ES-I3 (cell line): ENCODE measurements around the gene TFDP2.
"Not testable (repeated sequence)": the region's sequence is repeated elsewhere in the genome, so short reads cannot be mapped to it uniquely, and the experiment has no call there.

Experiments used
- H3K36me3 ChIP-seq: 2 replicates; pipeline ENCODE4 v1.6.1; 2013; ENCODE audit warnings: mild to moderate bottlenecking, low read length, control low read depth, moderate library complexity; ENCODE audit not compliant: insufficient read depth
- H3K4me1 ChIP-seq: 2 replicates; pipeline ENCODE4 v1.6.1; 2013; ENCODE audit warnings: mild to moderate bottlenecking, control low read depth, low read length; ENCODE audit not compliant: insufficient read depth
- H3K9ac ChIP-seq: 2 replicates; pipeline ENCODE4 v1.6.1; 2013; ENCODE audit warnings: low read depth, mild to moderate bottlenecking, low read length, moderate library complexity
- H3K9me3 ChIP-seq: 2 replicates; pipeline ENCODE4 v1.6.1; 2013; ENCODE audit warnings: mild to moderate bottlenecking, low read length, moderate library complexity; ENCODE audit not compliant: control insufficient read depth, insufficient read depth

The TFDP2 gene

DNA sequence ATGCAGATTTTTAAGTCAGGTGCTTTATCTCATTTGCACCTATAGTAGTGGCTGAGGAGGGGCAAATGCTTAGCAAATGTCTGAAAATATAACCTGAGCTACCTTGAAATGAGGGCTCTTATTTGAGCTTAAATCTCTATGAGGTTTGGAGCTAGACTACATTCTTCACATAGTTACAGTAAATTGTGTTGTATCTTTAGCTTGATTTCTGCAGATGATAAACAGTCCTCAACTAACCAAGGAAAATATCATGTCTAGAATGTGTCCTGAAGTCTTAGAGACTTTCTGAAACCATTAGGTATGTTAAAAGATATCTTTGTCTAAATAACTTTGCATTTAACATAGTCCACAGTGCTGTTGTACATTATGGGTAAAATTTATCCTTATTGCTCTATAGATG is 145.3 kb downstream of the TFDP2 start:
- Histone ChIP-seq H3K4me1 (no peaks in the 10 kb centered on the region; the same call in 1 of the 2 replicates), H3K36me3 (no peaks in the 10 kb centered on the region), H3K9me3 (no peaks in the 10 kb centered on the region), H3K9ac (no peak overlapping the region)

GRCh38 chr3:142003291-142003690 is 146.1 kb downstream of the TFDP2 start:
- Histone ChIP-seq H3K9me3 (no peaks in the 10 kb centered on the region), H3K36me3 (no peaks in the 10 kb centered on the region), H3K9ac (no peak overlapping the region), H3K4me1 (no peaks in the 10 kb centered on the region; the same call in 1 of the 2 replicates)

- Histone ChIP-seq H3K36me3 (no peaks in the 10 kb centered on the region), H3K9me3 (no peaks in the 10 kb centered on the region), H3K4me1 (no peaks in the 10 kb centered on the region; the same call in 1 of the 2 replicates), H3K9ac (no peak overlapping the region)
These were observed 148.9 kb downstream of the TFDP2 start for GRCh38 chr3:142000325-142000870.

GRCh38 chr3:141998669-141999290 is 150.6 kb downstream of the TFDP2 start:
- Histone ChIP-seq H3K4me1 (no peaks in the 10 kb centered on the region; the same call in 1 of the 2 replicates), H3K9me3 (no peaks in the 10 kb centered on the region), H3K9ac (no peak overlapping the region), H3K36me3 (no peaks in the 10 kb centered on the region)

- Histone ChIP-seq H3K9me3 (no peaks in the 10 kb centered on the region), H3K4me1 (no peaks in the 10 kb centered on the region; the same call in 1 of the 2 replicates), H3K9ac (no peak overlapping the region), H3K36me3 (no peaks in the 10 kb centered on the region)
These were observed 152.9 kb downstream of the TFDP2 start for GRCh38 chr3:141996437-141996836.

GRCh38 chr3:141994856-141995255 is 154.5 kb downstream of the TFDP2 start:
- no peaks in the 10 kb centered on the region for H3K9me3 ChIP-seq
- no peaks in the 10 kb centered on the region for H3K36me3 ChIP-seq
- H3K4me1 ChIP-seq, result no peaks in the 10 kb centered on the region

GRCh38 chr3:141992512-141992911 is 156.8 kb downstream of the TFDP2 start:
- Histone ChIP-seq H3K9me3 (no peaks in the 10 kb centered on the region), H3K36me3 (no peaks in the 10 kb centered on the region), H3K4me1 (no peaks in the 10 kb centered on the region), H3K9ac (no peak overlapping the region)

More at GRCh38 chr3:141994856-141995255, 154.5 kb downstream of the TFDP2 start:
- H3K9ac ChIP-seq, result no peak overlapping the region

- H3K4me1 ChIP-seq, result no peaks in the 10 kb centered on the region
- H3K36me3 ChIP-seq, result no peaks in the 10 kb centered on the region
- no peak overlapping the region for H3K9ac ChIP-seq
- H3K9me3 ChIP-seq, result no peaks in the 10 kb centered on the region
These were observed 162.7 kb downstream of the TFDP2 start for GRCh38 chr3:141986548-141987107.

GRCh38 chr3:141981084-141981483 is 168.3 kb downstream of the TFDP2 start:
- Histone ChIP-seq H3K4me1 (no peaks in the 10 kb centered on the region), H3K9me3 (no peaks in the 10 kb centered on the region), H3K9ac (no peak overlapping the region), H3K36me3 (peaks cover 4% of the 10 kb centered on the region; the same call in 1 of the 2 replicates)

GRCh38 chr3:141979050-141979671 is 170.2 kb downstream of the TFDP2 start:
- Histone ChIP-seq H3K9me3 (no peaks in the 10 kb centered on the region), H3K9ac (no peak overlapping the region), H3K36me3 (peaks cover 4% of the 10 kb centered on the region; the same call in 1 of the 2 replicates), H3K4me1 (no peaks in the 10 kb centered on the region)

- not testable (repeated sequence) for H3K4me1 ChIP-seq, H3K9ac ChIP-seq, H3K9me3 ChIP-seq, H3K36me3 ChIP-seq
These were observed 174.6 kb downstream of the TFDP2 start for GRCh38 chr3:141974777-141975176.

- no peak overlapping the region for H3K9ac ChIP-seq
- H3K36me3 ChIP-seq, result peaks cover 4% of the 10 kb centered on the region; the same call in 1 of the 2 replicates
- no peaks in the 10 kb centered on the region for H3K4me1 ChIP-seq
- H3K9me3 ChIP-seq, result no peaks in the 10 kb centered on the region
These were observed 176.9 kb downstream of the TFDP2 start for GRCh38 chr3:141972399-141972798.

GRCh38 chr3:141971571-141971970 is 177.8 kb downstream of the TFDP2 start:
- Histone ChIP-seq H3K4me1 (no peaks in the 10 kb centered on the region), H3K36me3 (peaks cover 4% of the 10 kb centered on the region; the same call in 1 of the 2 replicates)

DNA sequence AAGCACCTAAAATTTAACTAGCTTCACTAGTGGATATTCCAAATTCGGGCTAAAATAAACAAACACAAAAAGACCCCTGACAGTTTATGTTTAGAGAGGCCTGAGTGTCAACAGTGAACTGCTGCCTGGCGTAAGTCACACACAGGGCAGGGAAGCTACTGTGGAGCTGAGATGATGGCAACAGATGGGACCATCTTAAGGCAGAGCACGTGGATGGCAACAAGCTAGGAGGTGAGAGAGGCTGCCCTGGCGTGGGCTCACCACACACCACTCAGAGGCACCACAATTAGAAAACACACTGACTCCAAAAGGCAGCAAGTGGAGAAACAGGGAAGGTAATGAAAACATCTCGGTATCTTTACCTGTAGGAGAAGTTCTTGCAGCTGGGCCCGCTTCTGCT is 179.6 kb downstream of the TFDP2 start:
- no peaks in the 10 kb centered on the region for H3K9me3 ChIP-seq
- H3K9ac ChIP-seq, result no peak overlapping the region
- H3K36me3 ChIP-seq, result no peaks in the 10 kb centered on the region
- H3K4me1 ChIP-seq, result no peaks in the 10 kb centered on the region

More at GRCh38 chr3:141971571-141971970, 177.8 kb downstream of the TFDP2 start:
- Histone ChIP-seq H3K9ac (no peak overlapping the region), H3K9me3 (no peaks in the 10 kb centered on the region)

DNA sequence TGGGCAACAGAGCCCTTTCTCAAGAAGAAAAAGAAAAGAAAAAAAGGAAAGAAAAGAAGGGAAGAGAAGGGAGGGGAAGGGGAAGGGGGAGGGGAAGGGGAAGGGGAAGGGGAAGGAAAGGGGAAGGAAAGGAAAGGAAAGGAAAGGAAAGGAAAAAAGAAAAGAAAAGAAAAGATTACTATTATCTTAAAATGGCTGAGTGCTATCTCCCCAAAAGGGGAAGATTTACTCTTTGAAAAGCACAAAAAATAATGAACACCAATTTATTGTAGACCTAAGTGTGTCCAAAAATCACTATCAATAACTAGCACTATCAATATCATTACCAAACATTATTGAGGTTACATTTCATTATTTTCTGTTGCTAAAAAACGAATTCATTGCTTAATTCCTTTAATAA is 183.9 kb downstream of the TFDP2 start:
- 0 out of 2 replicates have a peak, but pooled peaks cover 2% of the 10 kb centered on the region for H3K4me1 ChIP-seq
- H3K9me3 ChIP-seq, result no peaks in the 10 kb centered on the region
- no peaks in the 10 kb centered on the region for H3K36me3 ChIP-seq
- no peak overlapping the region for H3K9ac ChIP-seq
